Fibroblast of lung (primary cell): ENCODE measurements around the gene NRIP3. TPM values are rescaled to one million over a fixed set of nuclear protein-coding genes. Genes with fewer than 3 reads are reported as not detected.
A peak's percentile ranks its signal among the peaks of the same experiment; 100 is the strongest.

Experiments used
- DNase-seq, 2 donors: peaks; one replicate each; pipeline versions ENCODE4 v3.0.0 to v3.0.0-alpha.2; 2010; ENCODE audit warnings: low read depth in 2 of 2
- H2AFZ ChIP-seq: 2 replicates; pipeline ENCODE4 v1.5.1; 2012; ENCODE audit warnings: low read length, control low read depth, inconsistent platforms
- H3K27ac ChIP-seq: 2 replicates; pipeline ENCODE4 v1.5.1; 2011; ENCODE audit warnings: low read length, control low read depth; ENCODE audit not compliant: insufficient read depth
- H3K27me3 ChIP-seq: 2 replicates; pipeline ENCODE4 v1.5.1; 2011; ENCODE audit warnings: mild to moderate bottlenecking, low read length; ENCODE audit not compliant: control insufficient read depth, insufficient read depth
- H3K36me3 ChIP-seq: 2 replicates; pipeline ENCODE4 v1.5.1; 2011; ENCODE audit warnings: low read length; ENCODE audit not compliant: control insufficient read depth, insufficient read depth
- H3K4me1 ChIP-seq: 2 replicates; pipeline ENCODE4 v1.5.1; 2011; ENCODE audit warnings: low read length; ENCODE audit not compliant: control insufficient read depth, insufficient read depth; ENCODE audit errors: extremely low read depth
- H3K4me2 ChIP-seq: 2 replicates; pipeline ENCODE4 v1.5.1; 2011; ENCODE audit warnings: low read length, control low read depth; ENCODE audit not compliant: insufficient read depth; ENCODE audit errors: extremely low read depth
- H3K4me3 ChIP-seq, 4 experiments: fragments of 200-600 bp in 1 of 4; sonication (generic) in 1 of 4; replicated peaks in 1 of 4; 2 replicates each; pipeline ENCODE4 v1.5.1; 2011 to 2016; ENCODE audit warnings: low read length in 4 of 4, low read depth in 3 of 4, mild to moderate bottlenecking in 3 of 4, control low read depth in 2 of 4, inconsistent platforms in 1 of 4, mixed read lengths in 1 of 4; ENCODE audit not compliant: insufficient read depth in 1 of 4; ENCODE audit errors: control extremely low read depth in 1 of 4
- H3K79me2 ChIP-seq: 2 replicates; pipeline ENCODE4 v1.5.1; 2012; ENCODE audit warnings: mild to moderate bottlenecking, low read length, inconsistent platforms; ENCODE audit not compliant: control insufficient read depth, insufficient read depth
- H3K9ac ChIP-seq: 2 replicates; pipeline ENCODE4 v1.5.1; 2011; ENCODE audit warnings: mild to moderate bottlenecking, low read length, control low read depth; ENCODE audit not compliant: insufficient read depth
- H3K9me3 ChIP-seq: 2 replicates; pipeline ENCODE4 v1.5.1; 2012; ENCODE audit warnings: low read depth, low read length; ENCODE audit not compliant: control insufficient read depth, insufficient read depth
- H4K20me1 ChIP-seq: 2 replicates; pipeline ENCODE4 v1.5.1; 2011; ENCODE audit warnings: low read length; ENCODE audit not compliant: control insufficient read depth, insufficient read depth; ENCODE audit errors: extremely low read depth
- CTCF ChIP-seq, 2 donors: IDR thresholded peaks in 1 of 2; conservative IDR thresholded peaks in 1 of 2; 1 replicate in 1 of 2; 2 replicates in 1 of 2; pipeline ENCODE4 v1.5.1; 2011 to 2012; ENCODE audit warnings: low read length in 2 of 2, control low read depth in 1 of 2, inconsistent platforms in 1 of 2, low read depth in 1 of 2, mild to moderate bottlenecking in 1 of 2
- EZH2 ChIP-seq: IDR thresholded peaks from 2 replicates; pipeline ENCODE4 v1.5.1; 2012; ENCODE audit warnings: low read length, control low read depth, mild to moderate bottlenecking; ENCODE audit errors: missing control alignments
- polyA plus RNA-seq, 2 donors: library from polyadenylated mRNA; depleted of rRNA in 1 of 2; stranded (reverse) in 1 of 2; unstranded in 1 of 2; fragments of >200 nt; gene quantifications; 2 replicates each; pipeline ENCODE4 v1.2.1, GENCODE V29; 2011 to 2012; ENCODE audit warnings: missing spikeins in 1 of 2
- total RNA-seq: library from RNA; depleted of rRNA; stranded (reverse); fragments of >200 nt; gene quantifications from 2 replicates; pipeline ENCODE4 v1.2.1, GENCODE V29; 2014

NRIP3 gene
- total and polyA plus RNA-seq, 2 donors (not counting 1 experiment from before 2014, with no cell fraction given) = 8.8 to 11.7 TPM

DNA sequence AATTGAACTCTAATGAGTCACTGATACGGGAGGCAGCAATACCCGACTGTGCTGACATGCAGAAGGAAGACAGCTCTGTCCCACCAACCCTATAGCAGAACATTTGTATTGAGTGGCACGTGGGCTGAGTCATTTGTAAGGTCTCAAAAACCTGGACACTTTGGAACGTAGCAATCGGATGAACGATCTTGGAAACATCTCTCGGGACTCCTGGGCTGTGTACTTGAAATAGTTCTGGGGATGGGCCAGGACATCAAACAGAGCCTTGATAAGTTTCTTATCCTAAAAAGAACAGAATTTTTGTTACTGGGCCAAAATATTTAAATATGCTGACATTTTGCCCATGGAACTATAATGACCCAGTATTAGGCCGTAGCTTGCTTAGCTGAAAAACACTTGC, 17.1 kb upstream of the NRIP3 start:
- Histone ChIP-seq H3K27me3 (no peaks in the 10 kb centered on the region), H3K9ac (no peak overlapping the region), H3K36me3 (no peaks in the 10 kb centered on the region), H3K27ac (no peak overlapping the region), H3K4me1 (no peaks in the 10 kb centered on the region), H3K4me2 (no peak overlapping the region), H3K4me3 (no peak overlapping the region), H2AFZ (no peak overlapping the region), H4K20me1 (no peaks in the 10 kb centered on the region), H3K79me2 (no peaks in the 10 kb centered on the region), H3K9me3 (no peaks in the 10 kb centered on the region)
- TF ChIP-seq EZH2 = no peak
- no peak for TF ChIP-seq CTCF (conservative IDR thresholded peaks at IDR 0.05 in 1 of 2, IDR thresholded peaks at IDR 0.05 in 1 of 2; ENCODE audit: low read depth in 1 of 2, low read length in 2 of 2)
- peak in 1 of 2 donors; percentile 49 for DNase-seq

DNA sequence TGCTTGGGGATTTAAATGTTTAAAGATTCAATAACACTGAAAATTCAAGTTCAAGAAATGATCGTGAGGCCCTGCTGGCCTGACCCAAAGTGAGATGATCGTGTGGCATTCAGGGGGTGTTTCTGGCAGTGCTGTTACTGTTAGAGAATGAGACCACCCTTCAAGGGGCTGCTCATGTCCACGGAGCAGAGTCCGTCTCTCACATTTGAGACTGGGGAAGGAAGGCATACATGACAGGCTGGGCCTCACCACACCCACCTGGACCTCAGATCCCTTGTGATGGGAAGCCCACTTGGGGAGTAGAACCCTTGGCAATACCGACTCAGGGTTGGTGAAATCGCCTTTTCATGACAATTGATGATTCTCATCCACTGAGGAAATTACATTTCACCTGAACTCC, 16.1 kb upstream of the NRIP3 start:
- H3K27me3 ChIP-seq = no peaks in the 10 kb centered on the region
- H3K4me3 ChIP-seq = no peak overlapping the region
- H4K20me1 ChIP-seq = no peaks in the 10 kb centered on the region
- H3K27ac ChIP-seq = no peak overlapping the region
- H3K9ac ChIP-seq = no peak overlapping the region
- no peaks in the 10 kb centered on the region for H3K79me2 ChIP-seq
- no peak overlapping the region for H3K4me2 ChIP-seq
- H3K9me3 ChIP-seq = no peaks in the 10 kb centered on the region
- H2AFZ ChIP-seq = no peak overlapping the region
- H3K36me3 ChIP-seq = no peaks in the 10 kb centered on the region
- H3K4me1 ChIP-seq = no peaks in the 10 kb centered on the region
- DNase-seq = no peak
- TF ChIP-seq EZH2 (no peak), CTCF (conservative IDR thresholded peaks at IDR 0.05 in 1 of 2, IDR thresholded peaks at IDR 0.05 in 1 of 2; ENCODE audit: low read depth in 1 of 2, low read length in 2 of 2) (no peak)

DNA sequence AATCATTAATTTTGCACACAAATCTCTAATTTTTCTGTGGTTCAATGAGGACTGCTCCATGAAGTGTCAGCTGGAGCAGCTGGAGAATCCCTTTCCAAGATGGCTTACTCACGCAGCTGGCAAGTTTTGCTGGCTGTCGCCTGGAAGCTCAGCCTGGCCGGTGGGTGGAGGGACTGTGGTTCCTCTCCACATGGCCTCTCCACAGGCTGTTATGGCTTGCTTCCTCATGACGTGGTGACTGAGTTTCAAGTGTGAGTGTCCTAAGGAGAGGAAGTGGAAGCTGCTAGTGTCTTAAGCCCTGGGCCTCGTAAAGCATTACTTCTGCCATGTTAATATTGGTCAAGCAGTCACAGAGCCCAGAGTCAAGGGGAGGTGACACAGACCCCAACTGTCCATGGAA, 14.0 kb upstream of the NRIP3 start:
- H3K27me3 ChIP-seq = no peaks in the 10 kb centered on the region
- no peaks in the 10 kb centered on the region for H3K36me3 ChIP-seq
- H3K79me2 ChIP-seq = no peaks in the 10 kb centered on the region
- no peak overlapping the region for H3K27ac ChIP-seq
- TF ChIP-seq CTCF (conservative IDR thresholded peaks at IDR 0.05 in 1 of 2, IDR thresholded peaks at IDR 0.05 in 1 of 2; ENCODE audit: low read depth in 1 of 2, low read length in 2 of 2) = no peak
- no peak for TF ChIP-seq EZH2
- H3K4me1 ChIP-seq = no peaks in the 10 kb centered on the region
- no peak overlapping the region for H3K4me3 ChIP-seq
- DNase-seq = peak in 1 of 2 donors; percentile 14
- no peaks in the 10 kb centered on the region for H3K9me3 ChIP-seq
- H2AFZ ChIP-seq = peak overlapping the region; percentile 54
- H4K20me1 ChIP-seq = no peaks in the 10 kb centered on the region
- no peak overlapping the region for H3K9ac ChIP-seq
- H3K4me2 ChIP-seq = no peak overlapping the region
